HG03097 (cell line): ENCODE results near the gene ART1.
"Not testable (repeated sequence)": the region's sequence is repeated elsewhere in the genome, so short reads cannot be mapped to it uniquely, and the experiment has no call there.

Experiments
- ATAC-seq: cut with Tn5 transposase; IDR thresholded peaks from one replicate; pipeline ENCODE4 v1.9.1; 2021; ENCODE audit not compliant: unreplicated experiment, low FRiP score

ART1 gene

DNA sequence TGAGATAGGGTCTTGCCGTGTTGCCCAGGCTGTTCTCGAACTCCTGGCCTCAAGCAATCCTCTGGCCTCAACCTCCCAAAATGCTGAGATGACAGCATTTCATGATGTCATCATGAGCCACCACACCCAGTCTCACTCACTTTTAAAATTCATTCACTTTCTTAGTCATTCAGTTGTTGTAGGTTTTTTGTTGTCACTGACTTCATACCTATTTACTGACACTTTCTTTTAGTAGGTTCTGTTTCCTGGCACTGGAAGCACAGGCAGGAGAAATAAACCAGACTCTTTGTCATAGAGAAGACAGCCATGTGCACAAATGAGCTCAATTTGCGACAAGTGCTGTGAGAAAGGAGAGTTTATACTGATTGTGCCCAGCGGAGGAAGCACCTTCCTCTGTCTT, 13.6 kb upstream of the ART1 start:
- ATAC-seq: no peak

DNA sequence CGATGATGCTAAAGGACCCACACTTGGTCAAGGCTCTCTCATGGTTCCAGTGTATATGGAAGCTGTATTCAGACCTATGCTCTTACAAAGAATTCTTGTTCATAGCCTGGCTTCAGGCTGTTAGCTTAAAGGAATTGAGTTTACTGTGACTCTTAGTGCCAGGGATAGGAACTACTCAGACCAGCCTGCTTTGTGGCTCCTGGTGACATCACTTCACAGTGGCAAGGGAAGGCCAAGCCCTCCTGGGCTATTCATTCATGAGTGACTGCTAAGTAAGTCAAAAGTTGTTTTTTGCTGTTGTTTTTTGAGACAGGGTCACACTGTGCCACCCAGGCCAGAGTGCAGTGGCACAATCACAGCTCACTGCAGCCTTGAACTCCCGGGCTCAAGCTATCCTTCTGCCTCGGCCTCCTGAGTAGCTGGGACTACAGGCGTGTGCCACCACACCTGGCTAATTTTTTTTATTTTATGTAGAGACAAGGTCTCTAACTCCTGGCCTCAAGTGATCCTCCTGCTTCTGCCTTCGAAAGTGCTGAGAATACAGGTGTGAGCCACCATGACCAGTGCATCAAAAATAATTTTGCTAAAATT, 12.8 kb upstream of the ART1 start:
- no peak for ATAC-seq

DNA sequence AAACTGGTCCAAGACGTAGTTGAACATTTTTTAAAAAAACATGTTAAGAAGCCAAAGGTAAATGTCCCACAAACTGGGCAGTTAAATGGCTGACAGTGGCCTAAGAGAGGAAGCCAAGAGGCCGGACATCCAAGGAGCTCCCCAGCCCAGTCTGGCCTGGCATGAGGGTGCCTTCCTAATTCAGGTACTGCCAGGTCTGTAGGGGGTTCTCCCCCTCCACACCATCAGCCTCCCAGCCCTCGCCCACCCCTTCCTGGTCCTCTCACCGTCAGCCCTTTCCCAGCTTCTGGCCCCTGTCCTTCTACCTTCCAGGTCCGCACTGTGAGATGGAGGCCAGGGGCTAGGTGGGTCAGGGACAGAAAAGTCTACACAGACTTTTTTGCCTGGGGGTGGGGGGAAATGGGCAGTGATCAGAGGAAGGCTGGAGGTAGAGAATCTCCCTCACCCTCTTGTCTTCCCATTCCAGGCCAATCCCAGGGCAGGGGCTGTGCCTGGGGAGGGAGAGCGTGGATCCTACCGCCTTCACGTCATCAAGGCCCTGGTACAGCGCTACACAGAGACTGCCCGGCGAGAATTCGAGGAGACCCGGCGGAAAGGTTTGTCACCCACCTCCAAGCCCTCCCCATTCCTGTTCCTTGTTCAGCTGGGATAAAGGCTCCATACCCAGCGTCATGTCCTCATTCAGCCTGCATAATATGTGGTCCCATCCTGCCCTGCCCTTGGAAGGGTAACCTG, 9.1 kb upstream of the ART1 start:
- ATAC-seq: no peak

DNA sequence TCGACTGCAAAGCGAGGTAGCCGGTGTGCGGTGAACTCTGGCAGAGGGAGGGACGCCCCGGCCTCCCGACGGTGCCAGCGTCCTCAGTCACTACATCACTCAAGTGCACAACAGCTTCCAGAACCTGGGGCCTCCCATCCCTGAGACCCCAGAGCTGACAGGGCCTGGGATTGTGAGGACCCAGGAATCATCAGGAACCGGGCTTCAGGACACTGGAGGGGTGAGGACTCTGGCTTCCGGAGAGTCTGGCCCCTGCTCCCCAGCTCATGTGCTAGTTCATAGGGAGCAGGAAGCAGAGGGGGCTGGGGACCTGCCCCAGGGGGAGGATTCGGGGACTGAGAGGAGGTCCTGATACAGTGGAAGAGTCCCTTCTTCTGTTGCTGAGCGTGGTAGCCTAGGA, 7.7 kb upstream of the ART1 start:
- ATAC-seq: no peak

DNA sequence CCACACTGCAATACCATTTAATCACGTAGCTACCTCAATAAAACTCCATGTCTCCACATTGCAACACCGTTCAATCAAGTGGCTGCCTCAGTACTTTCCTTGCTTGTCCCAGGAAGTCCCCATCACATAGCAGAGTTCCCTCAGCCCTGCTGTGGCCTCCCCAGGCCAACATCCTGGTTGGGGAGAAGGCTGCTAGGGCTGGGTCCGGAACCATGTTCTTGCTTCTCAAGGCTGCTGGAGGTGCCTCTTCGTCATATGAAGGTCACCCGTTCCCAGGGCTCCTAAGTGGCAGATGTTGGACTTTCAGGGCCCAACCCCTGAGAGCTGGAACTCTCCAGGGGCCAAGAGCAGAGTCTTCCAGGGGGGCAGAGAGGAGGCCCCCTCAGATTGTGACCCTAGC, 6.4 kb upstream of the ART1 start:
- no peak for ATAC-seq

DNA sequence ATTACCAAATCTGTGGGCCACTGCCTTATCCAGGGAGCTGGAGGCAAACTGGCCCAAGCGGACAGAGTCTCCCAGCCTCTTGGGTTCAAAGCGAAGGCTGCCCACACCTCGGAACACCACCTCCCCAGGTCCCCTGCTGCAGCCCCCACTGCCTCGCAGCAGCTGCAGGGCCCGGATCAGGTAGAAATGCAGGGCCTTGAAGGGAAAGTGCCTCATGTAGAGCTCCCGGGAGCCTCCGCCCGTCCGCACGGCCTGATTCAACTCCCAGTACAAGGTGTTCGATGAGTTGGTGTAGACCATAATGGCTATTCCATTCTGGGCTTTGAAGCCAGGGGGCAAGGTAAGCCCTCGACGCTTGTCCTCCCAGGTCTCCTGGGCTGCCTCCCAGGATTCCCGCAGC, 5.1 kb upstream of the ART1 start:
- ATAC-seq: no peak

DNA sequence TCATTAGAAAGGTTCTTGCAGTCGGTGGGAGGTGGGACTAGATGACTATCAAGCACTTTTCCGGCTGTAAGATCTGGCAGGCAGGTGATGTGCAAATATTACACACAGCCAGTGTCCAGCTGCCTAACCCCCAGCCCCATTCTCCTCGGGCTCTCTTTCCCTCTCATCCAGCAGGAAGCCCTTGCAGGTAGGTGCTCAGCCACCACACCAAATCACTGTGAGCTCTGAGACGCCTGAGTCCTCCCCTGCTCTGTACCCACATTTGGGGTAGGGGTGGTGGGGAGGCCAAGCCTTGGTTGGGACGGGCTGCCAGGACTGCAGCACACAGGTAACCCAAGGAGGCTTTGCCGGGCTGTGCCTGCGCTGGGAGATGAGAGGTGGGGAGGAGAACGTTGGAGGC, 3.7 kb upstream of the ART1 start:
- no peak for ATAC-seq

DNA sequence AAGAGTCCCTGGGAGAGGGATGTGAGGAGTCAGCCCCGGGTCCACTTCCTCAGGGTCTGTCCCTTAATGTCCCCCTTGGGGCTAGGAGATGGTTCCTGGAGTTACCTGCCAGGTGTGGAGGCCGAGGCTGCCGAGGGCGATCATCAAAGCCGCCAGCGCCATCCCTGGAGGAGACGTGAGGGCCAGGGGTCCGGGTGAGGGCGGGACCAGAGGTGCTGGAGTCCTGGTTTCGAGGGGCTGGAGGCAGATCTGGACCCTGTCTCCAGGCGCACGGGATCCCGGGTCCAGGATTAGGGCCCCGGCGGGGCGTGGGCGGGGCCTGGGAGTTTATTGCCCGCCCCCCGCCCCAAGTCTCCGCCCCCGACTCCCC, 3.2 kb upstream of the ART1 start, which contains the start of gene ART5:
Gene ART5 (minus strand): TSS at position 292 of the 370 bp plus-strand sequence. CDS start 130 bp downstream, at position 162.
- no peak for ATAC-seq

DNA sequence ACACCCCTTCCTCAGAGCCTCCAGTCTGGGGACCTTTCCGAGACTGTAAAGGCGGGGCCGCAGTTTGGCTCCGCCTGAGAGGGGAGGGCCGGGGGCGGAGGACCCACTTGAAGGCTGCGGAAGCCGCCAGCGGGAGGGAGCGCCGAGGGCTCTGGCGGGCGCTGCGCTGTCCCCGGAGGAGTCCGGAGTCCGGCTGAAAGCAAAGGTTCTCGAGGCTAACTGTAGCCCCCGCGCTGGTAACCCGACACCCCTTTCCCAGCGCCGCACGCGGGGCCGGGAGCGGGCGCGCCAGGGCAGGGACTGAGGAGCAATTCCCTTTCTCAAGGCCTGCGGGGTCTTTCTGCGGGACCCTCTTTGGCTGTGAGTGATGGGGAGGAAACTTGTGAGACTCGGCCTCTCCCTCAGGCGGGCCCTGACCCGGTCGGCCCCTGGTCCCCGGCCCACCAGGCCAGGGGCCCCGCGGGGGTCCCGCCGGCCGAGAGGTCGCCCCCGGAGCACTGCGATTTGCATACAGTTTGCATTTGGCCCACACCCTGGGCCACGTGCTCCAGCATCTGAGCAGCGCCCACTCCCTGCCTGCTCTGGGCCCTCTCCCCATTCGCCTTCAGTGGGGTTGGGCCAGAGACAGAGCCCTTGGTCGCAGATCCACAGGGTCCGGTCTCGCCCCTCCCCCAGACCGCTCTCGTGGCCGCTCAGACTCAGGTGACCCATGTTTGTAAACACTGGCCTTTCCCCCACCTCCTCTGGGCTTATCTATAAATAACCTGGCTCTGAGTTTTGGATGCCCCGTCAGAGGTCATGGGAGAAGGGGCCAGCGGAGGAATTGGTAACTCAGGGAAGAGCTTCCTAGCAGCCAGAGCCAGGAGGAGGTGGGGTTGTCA, 2.6 kb upstream of the ART1 start:
- ATAC-seq: no peak

DNA sequence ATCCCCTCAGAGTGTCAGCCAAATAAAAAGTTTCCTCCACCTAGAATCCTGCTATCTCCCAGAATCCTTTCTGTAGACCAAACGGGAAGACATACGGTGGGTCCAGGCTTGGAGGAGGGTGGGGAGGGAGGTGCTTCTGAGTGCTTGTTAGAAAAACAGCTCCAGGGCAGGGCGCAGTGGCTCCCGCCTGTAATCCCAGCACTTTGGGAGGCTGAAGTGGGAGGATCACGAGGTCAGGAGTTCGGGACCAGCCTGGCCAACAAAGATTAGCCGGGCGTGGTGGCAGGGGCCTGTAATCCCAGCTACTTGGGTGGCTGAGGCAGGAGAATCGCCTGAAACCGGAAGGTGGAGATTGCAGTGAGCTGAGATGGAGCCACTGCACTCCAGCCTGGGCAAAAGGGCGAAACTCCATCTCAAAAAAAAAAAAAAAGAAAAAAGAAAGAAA, 1.8 kb upstream of the ART1 start:
- ATAC-seq: not testable (repeated sequence)

DNA sequence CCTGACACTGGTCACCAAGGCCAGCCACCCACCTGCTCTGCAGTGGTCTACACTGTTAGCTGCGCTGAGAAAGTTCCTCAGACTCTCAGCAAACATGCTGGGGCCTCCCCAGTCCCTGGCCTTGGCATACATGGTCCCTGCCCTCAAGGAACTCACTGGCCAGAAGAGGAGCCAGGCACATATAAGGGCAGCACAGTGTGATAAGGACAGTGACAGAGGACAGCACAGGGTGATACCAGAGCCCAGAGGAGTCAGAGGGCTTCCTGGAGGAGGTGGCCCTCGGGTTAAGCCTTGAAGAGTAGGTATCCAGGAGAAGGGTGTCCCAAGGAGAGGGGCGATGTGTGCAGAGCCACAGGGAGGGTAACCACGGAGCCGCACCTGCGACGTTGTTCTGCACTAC, 624 bp downstream of the ART1 start:
- ATAC-seq: no peak

DNA sequence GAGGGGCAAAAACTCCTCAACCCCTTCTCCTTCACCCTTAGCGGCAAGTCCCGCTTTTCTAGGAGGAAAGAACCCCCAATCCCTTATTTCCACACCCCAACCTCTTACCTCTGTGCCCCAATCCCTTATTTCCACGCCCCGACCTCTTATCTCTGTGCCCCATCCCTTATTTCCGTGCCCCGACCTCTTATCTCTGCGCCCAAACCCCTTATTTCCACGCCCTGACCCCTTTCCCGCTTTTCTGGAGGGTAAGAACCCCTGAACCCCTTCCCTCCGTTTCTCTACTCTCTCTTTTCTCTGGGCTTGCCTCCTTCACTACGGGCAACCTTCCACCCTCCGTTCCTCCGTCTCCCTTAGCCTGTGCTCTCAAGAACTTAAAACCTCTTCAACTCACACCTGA, 3.9 kb downstream of the ART1 start:
- ATAC-seq: not testable (repeated sequence)

DNA sequence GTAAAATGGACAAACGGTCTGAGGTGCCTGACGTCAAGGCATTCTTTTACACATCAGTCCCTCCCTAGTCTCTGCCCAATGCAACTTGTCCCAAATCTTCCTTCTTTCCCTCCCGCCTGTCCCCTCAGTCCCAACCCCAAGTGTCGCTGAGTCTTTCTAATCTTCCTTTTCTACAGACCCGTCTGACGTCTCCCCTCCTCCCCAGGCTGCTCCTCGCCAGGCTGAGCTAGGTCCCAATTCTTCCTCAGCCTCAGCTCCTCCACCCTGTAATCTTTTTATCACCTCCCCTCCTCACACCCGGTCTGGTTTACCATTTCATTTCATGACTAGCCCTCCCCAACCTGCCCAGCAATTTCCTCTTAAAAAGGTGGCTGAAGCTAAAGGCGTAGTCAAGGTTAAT, 4.4 kb downstream of the ART1 start:
- ATAC-seq: not testable (repeated sequence)

DNA sequence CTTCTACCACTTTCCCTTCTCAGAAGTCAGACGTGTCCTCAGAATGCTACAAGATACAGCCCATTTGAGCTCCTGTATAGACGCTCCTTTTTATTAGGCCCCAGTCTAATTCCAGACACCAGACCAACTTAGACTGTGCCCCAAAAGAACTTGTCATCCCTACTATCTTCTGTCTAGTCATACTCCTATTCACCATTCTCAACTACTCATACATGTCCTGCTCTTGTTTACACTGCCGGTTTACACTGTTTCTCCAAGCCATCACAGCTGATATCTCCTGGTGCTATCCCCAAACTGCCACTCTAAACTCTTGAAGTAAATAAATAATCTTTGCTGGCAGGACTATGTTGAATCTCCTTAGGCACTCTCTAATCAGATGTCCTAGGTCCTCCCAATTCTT, 7.6 kb downstream of the ART1 start:
- not testable (repeated sequence) for ATAC-seq

DNA sequence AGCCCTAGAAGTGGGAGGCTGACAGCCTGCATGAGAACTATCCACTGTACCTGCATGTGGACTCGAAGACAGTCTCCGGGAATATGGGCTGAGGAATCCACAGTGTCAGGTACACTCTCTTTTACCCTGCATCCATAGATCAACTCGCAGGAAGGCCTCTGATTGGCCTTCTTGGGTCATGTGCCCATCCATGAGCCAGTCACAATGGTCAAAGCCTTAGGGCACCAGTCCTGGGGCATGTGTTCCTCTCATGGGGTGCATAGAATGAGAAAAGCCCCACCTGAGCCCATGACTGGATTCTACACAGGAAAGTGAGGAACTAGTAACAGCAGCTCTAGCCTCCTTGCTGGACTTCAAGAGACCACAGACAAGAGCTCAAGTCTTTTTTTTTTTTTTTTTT, 10.6 kb downstream of the ART1 start:
- ATAC-seq: no peak

DNA sequence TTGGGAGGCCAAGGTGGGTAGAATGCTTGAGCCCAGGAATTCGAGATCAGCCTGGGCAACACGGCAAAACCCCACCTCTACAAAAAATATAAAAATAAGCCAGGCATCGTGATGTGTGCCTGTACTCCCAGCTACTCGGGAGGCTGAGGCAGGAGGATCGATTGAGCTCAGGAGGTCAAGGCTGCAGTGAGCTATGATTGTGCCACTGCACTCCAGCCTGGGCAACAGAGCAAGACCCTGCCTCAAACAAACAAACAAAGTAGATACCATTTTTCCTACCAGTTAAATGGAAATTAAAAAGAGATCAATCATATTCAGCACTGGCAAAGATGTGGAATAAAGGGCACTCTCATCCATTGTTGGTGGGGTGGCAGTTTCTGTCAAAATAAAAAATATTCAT, 12.4 kb downstream of the ART1 start:
- not testable (repeated sequence) for ATAC-seq

DNA sequence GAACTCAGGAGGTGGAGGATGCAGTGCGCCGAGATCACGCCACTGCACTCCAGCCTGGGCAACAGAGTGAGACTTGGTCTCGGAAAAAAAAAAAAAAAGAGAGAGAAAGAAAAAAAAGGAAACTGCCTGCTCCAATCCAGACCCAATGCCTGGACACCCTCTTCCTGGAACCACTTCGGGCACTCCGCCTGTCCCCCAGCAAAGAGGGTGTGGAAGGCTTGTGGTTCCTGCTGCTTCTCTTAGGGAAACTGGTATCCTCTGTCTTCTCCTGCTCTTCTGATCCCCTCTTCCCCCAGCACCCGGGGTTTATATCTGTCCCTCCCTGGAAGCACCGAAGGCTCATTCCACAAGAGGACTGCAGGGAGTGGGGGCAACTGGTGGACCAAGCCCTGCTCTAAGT, 13.3 kb downstream of the ART1 start:
- no peak for ATAC-seq

DNA sequence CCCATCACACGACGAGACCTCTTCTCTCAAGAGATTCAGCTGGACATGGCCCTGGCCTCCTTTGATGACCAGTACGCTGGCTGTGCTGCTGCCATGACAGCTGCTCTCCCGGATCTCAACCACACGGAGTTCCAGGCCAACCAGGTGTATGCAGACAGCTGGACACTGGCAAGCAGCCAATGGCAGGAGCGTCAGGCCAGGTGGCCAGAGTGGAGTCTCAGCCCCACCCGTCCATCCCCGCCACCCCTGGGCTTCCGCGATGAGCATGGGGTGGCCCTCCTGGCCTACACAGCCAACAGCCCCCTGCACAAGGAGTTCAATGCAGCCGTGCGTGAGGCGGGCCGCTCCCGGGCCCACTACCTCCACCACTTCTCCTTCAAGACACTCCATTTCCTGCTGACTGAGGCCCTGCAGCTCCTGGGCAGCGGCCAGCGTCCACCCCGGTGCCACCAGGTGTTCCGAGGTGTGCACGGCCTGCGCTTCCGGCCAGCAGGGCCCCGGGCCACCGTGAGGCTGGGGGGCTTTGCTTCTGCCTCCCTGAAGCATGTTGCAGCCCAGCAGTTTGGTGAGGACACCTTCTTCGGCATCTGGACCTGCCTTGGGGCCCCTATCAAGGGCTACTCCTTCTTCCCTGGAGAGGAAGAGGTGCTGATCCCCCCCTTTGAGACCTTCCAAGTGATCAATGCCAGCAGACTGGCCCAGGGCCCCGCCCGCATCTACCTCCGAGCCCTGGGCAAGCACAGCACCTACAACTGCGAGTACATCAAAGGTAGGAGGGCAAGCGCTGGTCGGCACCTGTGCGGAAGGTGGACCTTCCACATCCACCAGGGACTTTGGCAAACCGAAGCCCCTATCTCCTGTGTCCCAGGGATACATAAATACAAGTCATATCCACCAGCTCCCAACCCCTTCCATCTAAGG, 14.9 kb downstream of the ART1 start:
- ATAC-seq: no peak

DNA sequence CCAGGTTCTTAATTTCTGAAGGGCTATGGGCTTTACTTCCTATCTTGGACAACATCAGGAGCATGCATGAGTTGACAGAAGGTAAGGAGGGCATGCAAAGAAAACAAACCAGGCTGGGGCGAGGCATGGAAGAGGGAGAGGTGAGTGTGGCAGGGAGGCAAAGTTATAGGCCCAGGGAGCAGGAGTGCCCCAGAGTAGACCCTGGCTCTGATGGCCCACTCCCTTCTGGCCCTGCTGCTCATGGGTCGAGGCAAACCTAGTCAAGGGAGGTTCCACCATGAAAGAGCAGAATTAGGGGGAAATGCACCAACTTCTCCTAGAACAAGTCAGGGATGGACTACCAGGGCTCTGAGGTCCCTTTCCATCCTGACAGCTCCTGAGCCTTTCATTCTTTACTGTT, 16.0 kb downstream of the ART1 start:
- no peak for ATAC-seq

DNA sequence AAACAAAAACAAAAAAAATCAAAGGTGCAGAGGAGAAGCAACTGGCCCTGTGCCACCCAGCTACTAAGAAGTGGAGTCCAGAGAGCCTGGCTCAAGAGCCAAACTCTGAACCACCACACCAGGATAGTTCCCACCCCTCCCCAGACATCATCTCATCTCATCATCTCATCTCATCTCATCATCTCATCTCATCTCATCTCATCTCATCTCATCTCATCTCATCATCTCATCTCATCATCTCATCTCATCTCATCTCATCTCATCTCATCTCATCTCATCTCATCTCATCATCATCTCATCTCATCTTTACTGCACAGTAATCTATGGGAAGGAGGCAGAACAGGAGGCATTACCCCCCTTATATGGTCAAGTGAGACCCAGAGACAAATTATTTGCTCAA, 17.9 kb downstream of the ART1 start:
- ATAC-seq: no peak
